ENCODE measurements around the gene ROBO1.
"Not testable (repeated sequence)": the region's sequence is repeated elsewhere in the genome, so short reads cannot be mapped to it uniquely, and the experiment has no call there.

The ROBO1 gene

GRCh38 chr3:79366414-79366813 lies 401.4 kb downstream of the ROBO1 start:
- no peak for DNase-seq

GRCh38 chr3:79364784-79365183 lies 403.0 kb downstream of the ROBO1 start:
- no peak for DNase-seq

DNA sequence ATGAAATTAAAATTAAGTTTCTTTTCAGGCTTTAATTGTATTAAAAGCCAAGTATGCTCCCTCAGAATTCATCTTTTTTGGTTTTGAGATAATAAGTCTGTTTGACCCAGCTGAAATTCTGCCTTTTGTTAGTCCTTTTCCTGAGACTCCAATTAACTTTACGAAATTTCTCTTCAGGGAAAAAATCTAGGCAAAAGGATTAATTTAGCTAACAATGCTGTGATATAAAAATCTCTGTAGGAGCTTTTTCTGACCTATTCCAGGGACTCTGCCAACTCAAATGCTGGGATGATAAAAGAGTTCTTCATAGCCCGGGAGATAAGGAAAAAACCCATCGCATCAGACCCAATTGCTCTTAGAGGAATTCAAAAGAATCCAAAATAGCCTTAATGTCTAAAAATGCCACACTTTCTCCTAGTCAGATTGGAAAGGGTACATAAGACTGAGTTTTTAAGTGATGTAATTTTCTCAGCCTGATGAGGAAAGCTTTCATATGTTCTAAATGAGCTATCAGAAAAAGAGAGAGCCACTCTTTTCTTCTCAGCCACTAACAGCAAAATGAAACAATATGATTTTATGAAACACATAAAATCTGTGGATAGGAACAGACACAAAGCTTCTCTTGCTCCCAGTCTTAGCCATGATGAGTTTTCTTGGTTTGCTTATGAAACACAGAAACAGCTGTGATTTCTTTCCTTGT lies 405.1 kb downstream of the ROBO1 start:
- no peak for DNase-seq

GRCh38 chr3:79361748-79362378 lies 405.9 kb downstream of the ROBO1 start:
- no peak for DNase-seq

DNA sequence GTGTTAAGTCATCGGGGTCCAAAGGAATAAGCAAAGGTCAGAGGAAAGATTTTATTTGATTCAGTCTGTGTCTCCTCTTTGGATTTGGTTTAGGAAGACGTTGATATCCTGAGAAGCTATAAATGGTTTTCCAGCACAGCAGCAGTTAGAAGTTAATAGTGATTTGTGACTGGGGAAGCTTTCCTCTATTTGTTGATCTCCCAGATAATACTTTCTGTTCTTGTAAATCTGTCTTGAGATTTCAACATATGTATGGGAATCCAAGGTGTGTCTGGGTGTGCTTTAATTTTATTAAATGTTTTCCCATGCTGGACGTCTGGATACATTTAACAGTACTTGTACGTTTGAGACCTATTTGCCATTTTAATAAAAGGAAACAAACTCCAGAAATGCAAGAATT lies 409.5 kb downstream of the ROBO1 start:
- no peak for DNase-seq

DNA sequence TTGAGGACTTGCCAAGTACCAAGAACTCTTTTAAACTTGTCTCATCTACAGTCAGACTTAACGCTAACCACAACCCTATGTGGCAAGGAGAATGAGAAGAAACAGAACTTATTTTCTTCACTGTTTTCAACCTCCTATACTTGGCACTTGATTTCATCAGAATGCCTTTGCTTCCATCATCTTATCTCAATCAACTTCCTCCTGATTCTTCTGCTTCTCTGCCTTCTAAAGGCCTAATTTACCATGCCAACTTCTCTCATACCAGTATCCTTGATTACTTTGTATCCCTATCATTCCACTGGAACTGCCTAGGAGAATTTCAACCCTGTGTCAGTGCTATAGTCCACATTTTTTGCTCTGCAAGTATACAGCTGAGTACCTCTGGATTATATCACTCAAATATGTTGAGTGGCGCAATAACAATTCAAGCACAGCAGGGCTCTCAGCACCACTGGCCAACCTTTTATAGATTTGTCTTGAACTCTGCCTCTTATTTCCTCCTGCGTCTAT lies 413.6 kb downstream of the ROBO1 start:
- no peak for DNase-seq

DNA sequence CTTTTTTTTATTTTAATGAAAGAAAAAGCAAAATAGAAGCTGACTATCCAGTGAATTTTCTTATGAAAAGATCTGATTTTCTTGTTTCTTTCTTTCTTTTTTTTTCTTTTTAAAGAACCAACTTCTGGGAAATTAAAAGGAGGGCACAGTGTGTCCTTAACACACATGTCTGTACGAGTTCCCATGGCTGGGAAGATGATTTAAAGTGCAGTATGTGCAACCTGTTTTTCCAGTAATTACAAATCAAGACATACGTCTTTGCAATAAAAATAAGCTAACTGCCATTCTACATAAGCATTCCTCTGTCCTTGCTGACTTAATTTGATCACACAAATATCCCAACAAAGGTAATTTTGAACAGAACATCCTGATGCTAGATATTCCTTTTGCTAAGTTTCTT lies 416.1 kb downstream of the ROBO1 start:
- no peak for DNase-seq

- DNase-seq = no peak
Measured at GRCh38 chr3:79344876-79345871, 422.6 kb downstream of the ROBO1 start.

DNA sequence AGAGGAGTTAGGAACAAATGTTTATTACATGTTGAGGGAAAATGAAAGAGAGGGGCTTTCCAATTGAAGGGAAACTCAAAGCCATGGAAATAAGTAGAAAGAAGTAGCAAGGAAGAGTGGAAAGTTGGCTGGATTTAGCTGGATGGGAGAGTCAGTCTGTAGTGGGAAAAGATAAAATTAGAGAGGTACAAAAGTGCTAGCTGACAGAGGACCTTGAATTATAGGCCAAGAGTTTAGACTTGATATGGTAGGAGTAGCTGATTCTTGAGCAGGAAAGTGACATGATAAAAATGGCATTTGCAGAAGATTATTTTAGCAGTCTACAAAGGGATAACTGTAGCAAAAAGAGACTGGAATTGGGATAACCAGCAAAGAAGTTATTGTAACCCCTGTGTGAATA lies 425.8 kb downstream of the ROBO1 start:
- DNase-seq = no peak

- no peak for DNase-seq
Measured at GRCh38 chr3:79339846-79340245, 428.0 kb downstream of the ROBO1 start.

DNA sequence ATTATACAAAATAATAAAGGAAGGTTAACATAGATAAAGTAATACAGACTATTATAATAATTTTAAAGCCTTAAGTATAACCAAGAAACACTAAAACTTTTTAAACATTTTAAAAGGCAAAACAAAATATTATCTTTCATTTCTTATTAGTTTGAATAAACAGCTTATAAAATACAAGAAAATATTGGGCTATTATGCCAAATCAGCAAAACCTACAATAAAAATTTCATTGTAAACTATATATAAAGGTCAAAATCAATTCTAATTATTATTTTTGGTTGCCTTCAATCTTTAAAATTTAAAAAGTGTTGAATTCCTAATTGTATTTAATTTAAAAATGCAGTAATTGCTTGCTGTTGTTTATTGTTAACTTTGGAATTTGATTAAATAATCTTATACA lies 430.0 kb downstream of the ROBO1 start:
- no peak for DNase-seq

DNA sequence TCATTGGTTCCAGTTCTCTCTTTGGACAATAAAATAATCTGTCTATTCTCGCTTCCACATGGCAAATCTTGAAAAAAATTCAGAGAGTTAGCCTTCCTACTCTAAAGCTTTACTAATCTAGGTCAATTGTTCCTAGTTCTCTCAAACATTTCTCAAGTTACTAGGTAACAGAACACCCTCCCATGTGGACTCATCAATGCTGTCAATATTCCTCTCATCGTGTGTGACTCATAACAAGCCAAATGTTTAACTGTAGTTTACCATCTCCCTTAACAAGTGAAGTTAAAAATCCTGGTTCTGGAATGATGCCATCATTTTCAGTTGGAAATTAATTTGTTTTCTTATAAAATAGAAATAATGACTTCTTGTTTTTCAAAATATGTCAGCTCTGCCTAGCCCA lies 438.6 kb downstream of the ROBO1 start:
- DNase-seq = no peak

DNA sequence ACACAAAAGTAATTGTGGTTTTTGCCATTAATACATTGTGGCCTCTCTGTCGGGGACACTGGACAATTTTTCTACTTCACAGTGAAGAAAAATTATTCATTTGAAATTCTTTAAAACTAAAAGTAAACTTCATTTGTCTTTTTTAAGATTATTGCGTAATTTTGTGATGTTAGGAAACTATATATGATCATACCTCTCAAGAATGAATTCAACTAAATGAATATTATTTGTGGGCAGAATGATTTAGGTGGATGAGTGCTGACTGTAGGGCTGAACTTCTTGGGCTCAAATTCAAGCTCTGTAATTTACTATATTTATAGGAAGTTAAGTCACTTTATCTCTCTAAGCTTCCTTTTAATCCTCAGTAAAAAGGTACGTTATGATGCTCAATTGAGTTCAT lies 441.2 kb downstream of the ROBO1 start:
- DNase-seq = no peak

- not testable (repeated sequence) for DNase-seq
Measured at GRCh38 chr3:79325833-79326383, 441.9 kb downstream of the ROBO1 start.

- DNase-seq = no peak
Measured at GRCh38 chr3:79317551-79318518, 450.0 kb downstream of the ROBO1 start.

DNA sequence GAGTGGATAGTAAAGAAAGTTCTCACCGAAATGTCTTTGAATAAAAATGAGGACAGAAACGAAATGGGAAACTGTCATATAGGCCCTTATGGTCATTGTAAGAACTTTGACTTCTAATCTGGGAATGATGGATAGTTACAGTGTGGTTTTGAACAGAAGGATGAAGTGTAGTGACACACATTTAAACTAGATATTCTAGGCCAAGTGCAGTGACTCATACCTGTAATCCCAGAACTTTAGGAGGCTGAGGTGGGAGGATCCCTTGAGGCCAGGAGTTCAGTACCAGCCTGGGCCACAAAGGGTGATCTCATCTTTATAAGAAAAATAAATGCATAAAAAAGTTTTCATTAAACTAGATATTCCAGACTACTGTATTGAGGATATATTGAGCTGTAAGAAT lies 452.8 kb downstream of the ROBO1 start:
- no peak for DNase-seq

- no peak for DNase-seq
Measured at GRCh38 chr3:79314544-79314943, 453.3 kb downstream of the ROBO1 start.

DNA sequence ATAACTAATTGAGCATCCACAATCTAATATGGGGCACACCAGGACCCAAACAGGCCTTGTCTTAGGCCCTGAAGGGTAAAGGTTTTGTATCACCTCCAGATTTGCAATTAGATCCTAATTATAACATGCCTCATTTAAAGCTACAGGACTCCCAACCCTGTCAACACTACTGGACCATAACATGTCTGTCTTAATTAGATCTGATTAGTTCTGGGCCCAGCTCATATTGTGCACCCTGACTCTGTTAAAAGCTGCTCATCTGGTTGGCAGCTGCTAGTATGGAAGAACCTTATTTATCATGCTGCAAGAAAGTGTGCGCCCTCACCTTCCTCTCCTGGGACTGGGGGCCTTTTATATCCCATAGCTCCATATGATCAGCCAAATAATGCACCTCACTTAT lies 457.8 kb downstream of the ROBO1 start:
- no peak for DNase-seq

- no peak for DNase-seq
Measured at GRCh38 chr3:79306934-79307570, 460.7 kb downstream of the ROBO1 start.

GRCh38 chr3:79299949-79300635 lies 467.7 kb downstream of the ROBO1 start:
- DNase-seq = not testable (repeated sequence)
